Neural progenitor cell (in vitro differentiated cells): Measurements from ENCODE around the gene RPN1.

Experiments
- EZH2 ChIP-seq: fragments of 200-600 bp; sonication (generic); IDR thresholded peaks from 2 replicates; pipeline ENCODE4 v1.6.1; 2017; ENCODE audit warnings: antibody characterized with exemption, mild to moderate bottlenecking, moderate library complexity
- TF ChIP-seq, protein P1 (sequence below): fragments of 200-600 bp; sonication (generic); IDR thresholded peaks from 2 replicates; pipeline ENCODE4 v1.5.1; 2017; ENCODE audit warnings: antibody characterized with exemption, mild to moderate bottlenecking

DNA sequence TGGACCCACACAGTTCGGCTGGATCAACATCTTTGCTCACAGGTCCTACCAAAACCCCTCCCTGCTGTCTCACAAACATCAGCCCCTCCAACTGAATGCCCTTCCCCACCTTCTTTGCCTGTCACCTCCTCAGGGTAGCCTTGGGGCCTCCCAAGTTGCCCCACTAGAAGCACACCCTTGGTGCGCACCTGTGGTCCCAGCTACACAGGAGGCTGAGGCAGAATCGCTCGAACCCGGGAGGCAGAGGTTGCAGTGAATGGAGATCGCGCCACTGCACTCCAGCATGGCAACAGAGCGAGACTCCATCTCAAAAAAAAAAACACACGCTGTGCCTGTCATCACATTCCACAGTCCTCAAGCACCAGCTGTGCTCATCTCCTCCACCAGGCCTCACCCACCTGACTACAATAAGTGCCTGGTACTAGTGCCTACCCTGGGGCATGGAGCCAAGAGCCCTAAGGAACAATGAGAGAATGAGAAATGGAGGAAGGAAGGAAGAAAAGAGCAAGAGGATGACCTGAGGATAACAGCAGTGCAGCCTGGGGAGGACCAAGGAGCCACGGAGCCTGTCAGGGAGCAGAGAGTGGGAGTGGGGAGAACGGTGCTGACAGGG, 26.0 kb downstream of the RPN1 start:
- TF ChIP-seq, protein P1, sequence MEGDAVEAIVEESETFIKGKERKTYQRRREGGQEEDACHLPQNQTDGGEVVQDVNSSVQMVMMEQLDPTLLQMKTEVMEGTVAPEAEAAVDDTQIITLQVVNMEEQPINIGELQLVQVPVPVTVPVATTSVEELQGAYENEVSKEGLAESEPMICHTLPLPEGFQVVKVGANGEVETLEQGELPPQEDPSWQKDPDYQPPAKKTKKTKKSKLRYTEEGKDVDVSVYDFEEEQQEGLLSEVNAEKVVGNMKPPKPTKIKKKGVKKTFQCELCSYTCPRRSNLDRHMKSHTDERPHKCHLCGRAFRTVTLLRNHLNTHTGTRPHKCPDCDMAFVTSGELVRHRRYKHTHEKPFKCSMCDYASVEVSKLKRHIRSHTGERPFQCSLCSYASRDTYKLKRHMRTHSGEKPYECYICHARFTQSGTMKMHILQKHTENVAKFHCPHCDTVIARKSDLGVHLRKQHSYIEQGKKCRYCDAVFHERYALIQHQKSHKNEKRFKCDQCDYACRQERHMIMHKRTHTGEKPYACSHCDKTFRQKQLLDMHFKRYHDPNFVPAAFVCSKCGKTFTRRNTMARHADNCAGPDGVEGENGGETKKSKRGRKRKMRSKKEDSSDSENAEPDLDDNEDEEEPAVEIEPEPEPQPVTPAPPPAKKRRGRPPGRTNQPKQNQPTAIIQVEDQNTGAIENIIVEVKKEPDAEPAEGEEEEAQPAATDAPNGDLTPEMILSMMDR, result no peak
- no peak for TF ChIP-seq EZH2
